ENCODE results near the gene LITAF. TPM values are rescaled to one million over a fixed set of nuclear protein-coding genes. Genes with fewer than 3 reads are reported as not detected.

LITAF gene
- 100 to 1,000 TPM; 107 to 122 (median 116) TPM for polyA plus RNA-seq (ENCODE audit: insufficient read length in 4 of 4)

- DNase-seq (ENCODE audit: low read depth in 4 of 4, low spot score in 2 of 4) = no peak
Observed at GRCh38 chr16:11586856-11587642, at the start of gene LITAF. LITAF (minus strand) TSS chr16:11586919; CDS start chr16:11556730, 30,189 bp downstream.

GRCh38 chr16:11636172-11636721 is 49.5 kb upstream of the LITAF start:
- DNase-seq (ENCODE audit: low read depth in 4 of 4, low spot score in 2 of 4) = no peak

- no peak for DNase-seq (ENCODE audit: low read depth in 4 of 4, low spot score in 2 of 4)
Observed at GRCh38 chr16:11635679-11636171, 49.0 kb upstream of the LITAF start.

- no peak for DNase-seq (ENCODE audit: low read depth in 4 of 4, low spot score in 2 of 4)
Observed at GRCh38 chr16:11635113-11635652, 48.5 kb upstream of the LITAF start.

- DNase-seq (ENCODE audit: low read depth in 4 of 4, low spot score in 2 of 4) = no peak
Observed at GRCh38 chr16:11634312-11634711, 47.6 kb upstream of the LITAF start.

GRCh38 chr16:11633113-11633512 is 46.4 kb upstream of the LITAF start:
- no peak for DNase-seq (ENCODE audit: low read depth in 4 of 4, low spot score in 2 of 4)

GRCh38 chr16:11632455-11632939 is 45.8 kb upstream of the LITAF start:
- no peak for DNase-seq (ENCODE audit: low read depth in 4 of 4, low spot score in 2 of 4)

- no peak for DNase-seq (ENCODE audit: low read depth in 4 of 4, low spot score in 2 of 4)
Observed at GRCh38 chr16:11631214-11631613, 44.5 kb upstream of the LITAF start.

GRCh38 chr16:11630768-11631056 is 44.0 kb upstream of the LITAF start:
- no peak for DNase-seq (ENCODE audit: low read depth in 4 of 4, low spot score in 2 of 4)

- no peak for DNase-seq (ENCODE audit: low read depth in 4 of 4, low spot score in 2 of 4)
Observed at GRCh38 chr16:11630046-11630767, 43.5 kb upstream of the LITAF start.

- no peak for DNase-seq (ENCODE audit: low read depth in 4 of 4, low spot score in 2 of 4)
Observed at GRCh38 chr16:11629071-11630030, 42.6 kb upstream of the LITAF start.

GRCh38 chr16:11627822-11628457 is 41.2 kb upstream of the LITAF start:
- no peak for DNase-seq (ENCODE audit: low read depth in 4 of 4, low spot score in 2 of 4)

- DNase-seq (ENCODE audit: low read depth in 4 of 4, low spot score in 2 of 4) = no peak
Observed at GRCh38 chr16:11627292-11627663, 40.6 kb upstream of the LITAF start.

GRCh38 chr16:11626657-11627291 is 40.1 kb upstream of the LITAF start:
- DNase-seq (ENCODE audit: low read depth in 4 of 4, low spot score in 2 of 4) = no peak

- DNase-seq (ENCODE audit: low read depth in 4 of 4, low spot score in 2 of 4) = no peak
Observed at GRCh38 chr16:11625769-11626168, 39.0 kb upstream of the LITAF start.

- DNase-seq (ENCODE audit: low read depth in 4 of 4, low spot score in 2 of 4) = no peak
Observed at GRCh38 chr16:11624636-11625607, 38.2 kb upstream of the LITAF start.

GRCh38 chr16:11624205-11624604 is 37.5 kb upstream of the LITAF start:
- DNase-seq (ENCODE audit: low read depth in 4 of 4, low spot score in 2 of 4) = no peak

Measured in left renal cortex interstitium (tissue), 4 donors.